Measurements from ENCODE around the gene OLAH. TPM values are rescaled to one million over a fixed set of nuclear protein-coding genes. Genes with fewer than 3 reads are reported as not detected.

Gene OLAH
- total RNA-seq, 1 experiment from 2014 or later = not detected

GRCh38 chr10:15122477-15123030, 78.8 kb downstream of the OLAH start:
- H3K27ac Mint-ChIP-seq = no peak overlapping the region
- CTCF ChIA-PET = interaction anchor here (0.7 kb wide), 1 partner anchor 42 kb away, joined by 3 read pairs; no protein-coding TSS in a partner anchor

More at GRCh38 chr10:15122477-15123030, 78.8 kb downstream of the OLAH start:
- Mint-ChIP-seq H3K9me3 (peaks cover 4% of the 10 kb centered on the region), H3K4me3 (no peak overlapping the region), H3K36me3 (peaks cover 25% of the 10 kb centered on the region), H3K27me3 (ENCODE audit: low read depth) (no peaks in the 10 kb centered on the region), H3K4me1 (no peaks in the 10 kb centered on the region)
- DNase-seq (ENCODE audit: low spot score) (no peak), ATAC-seq (no peak)
- TF ChIP-seq CTCF (IDR thresholded peaks at IDR 0.05) (no peak), ZNF138 (CRISPR knock-in tag; conservative IDR thresholded peaks at IDR 0.05) (no peak), ZNF263 (CRISPR knock-in tag; IDR thresholded peaks at IDR 0.05; ENCODE audit: low read depth) (no peak), ZSCAN18 (CRISPR knock-in tag; IDR thresholded peaks at IDR 0.05) (no peak), STAT6 (CRISPR knock-in tag; conservative IDR thresholded peaks at IDR 0.05; ENCODE audit: low read depth) (no peak), NFYB (CRISPR knock-in tag; conservative IDR thresholded peaks at IDR 0.05; ENCODE audit: low read depth) (no peak)
- POLR2A ChIA-PET = no interaction called here

Other genes with a start within 250 kb of the OLAH start
- gene CDNF, start 205.9 kb upstream of the OLAH start, total RNA-seq (2021) = 0.27 to 1.4 TPM (median 0.41 TPM) in 3 replicates
- gene HSPA14, start 205.6 kb upstream of the OLAH start, total RNA-seq (2021) = 26.1 to 30.1 TPM (median 27.1 TPM) in 3 replicates
- 13.9 to 14.6 TPM (median 14.3 TPM) in 3 replicates for gene MSANTD7, start 205.6 kb upstream of the OLAH start, total RNA-seq (2021)
- 36.4 to 41.4 TPM (median 39.9 TPM) in 3 replicates for gene SUV39H2, start 165.1 kb upstream of the OLAH start, total RNA-seq (2021)
- gene DCLRE1C, start 89.8 kb upstream of the OLAH start, total RNA-seq (2021) = 4.3 to 8.5 TPM (median 4.6 TPM) in 3 replicates
- not detected in 3 replicates for gene MEIG1, start 84.6 kb upstream of the OLAH start, total RNA-seq (2021)
- 10.0 to 13.9 TPM (median 12.5 TPM) in 3 replicates for gene ACBD7, start 44.8 kb downstream of the OLAH start, total RNA-seq (2021)
- 18.5 to 20.9 TPM (median 20.1 TPM) in 3 replicates for gene RPP38, start 53.4 kb downstream of the OLAH start, total RNA-seq (2021)
- 9.6 to 11.8 TPM (median 11.7 TPM) in 3 replicates for gene NMT2, start 124.8 kb downstream of the OLAH start, total RNA-seq (2021)